Spleen (tissue), 7 donors: ENCODE results near the gene HOXB6.

Source experiments
- CTCF ChIP-seq, 11 experiments: fragments of 200-600 bp in 7 of 11; fragments of 450-650 bp in 4 of 11; sonication (generic) in 4 of 11; IDR thresholded peaks in 8 of 11; conservative IDR thresholded peaks in 3 of 11; 1 replicate in 7 of 11; 2 replicates in 4 of 11; pipeline versions ENCODE4 v1.4.0 to v1.8.0; 2016 to 2021; ENCODE audit warnings: antibody characterized with exemption in 11 of 11, inconsistent platforms in 4 of 11, mild to moderate bottlenecking in 1 of 11
- POLR2A ChIP-seq, 3 donors: fragments of 450-650 bp; IDR thresholded peaks; one replicate each; pipeline ENCODE4 v1.5.1; 2017; ENCODE audit warnings: antibody characterized with exemption in 3 of 3, mild to moderate bottlenecking in 1 of 3
- donor health status: DM: no; HTN: no; CAD: no; lungs with moderate emphysema.
- donor health status: DM: no; HTN: no; CAD: no.
- donor health status: DM: no; HTN: no; CAD: no.

DNA sequence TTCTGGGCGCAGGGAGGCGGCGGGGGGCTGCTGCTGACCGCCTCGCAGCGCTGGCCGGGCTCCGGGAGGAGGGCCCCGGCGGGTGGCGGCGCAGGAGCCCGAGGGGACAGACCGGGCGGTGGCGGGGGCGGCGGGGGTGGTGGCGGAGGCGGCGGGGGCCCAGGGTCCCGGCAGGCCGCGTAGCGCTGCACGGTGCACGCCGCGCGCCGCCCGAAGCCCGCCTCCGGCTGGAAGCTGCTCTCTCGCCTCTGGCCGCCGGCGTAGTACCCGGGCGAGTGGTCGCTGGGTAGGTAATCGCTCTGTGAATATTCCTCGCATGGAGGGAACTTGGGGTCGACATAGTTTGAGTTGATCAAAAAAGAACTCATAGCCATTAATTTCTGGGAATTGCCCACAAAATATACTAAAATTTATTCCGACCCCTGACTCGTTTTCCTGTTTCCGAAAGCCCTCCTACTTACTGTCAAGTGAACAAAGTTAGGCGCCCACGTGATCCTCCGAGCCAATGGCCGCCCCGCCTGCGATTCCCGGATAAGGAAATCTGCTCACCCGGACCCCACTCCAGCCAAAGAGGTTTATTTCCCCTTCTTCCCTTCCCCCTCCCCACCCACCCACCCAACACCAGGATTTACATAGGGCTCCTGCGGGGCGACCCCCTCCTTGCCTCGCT, 26.7 kb downstream of the HOXB6 start, which contains the start of gene HOXB4:
- TF ChIP-seq POLR2A (IDR thresholded peaks at IDR 0.05) (no peak), CTCF (IDR thresholded peaks at IDR 0.05 in 8 of 11, conservative IDR thresholded peaks at IDR 0.05 in 3 of 11) (no peak)
